IPS-NIHi7 (cell line): Measurements from ENCODE around the gene VIPR1.

Source experiments
- DNase-seq: peaks from one replicate; pipeline ENCODE4 v3.0.0; 2012; ENCODE audit warnings: mixed read lengths; ENCODE audit errors: extremely low spot score

The VIPR1 gene

DNA sequence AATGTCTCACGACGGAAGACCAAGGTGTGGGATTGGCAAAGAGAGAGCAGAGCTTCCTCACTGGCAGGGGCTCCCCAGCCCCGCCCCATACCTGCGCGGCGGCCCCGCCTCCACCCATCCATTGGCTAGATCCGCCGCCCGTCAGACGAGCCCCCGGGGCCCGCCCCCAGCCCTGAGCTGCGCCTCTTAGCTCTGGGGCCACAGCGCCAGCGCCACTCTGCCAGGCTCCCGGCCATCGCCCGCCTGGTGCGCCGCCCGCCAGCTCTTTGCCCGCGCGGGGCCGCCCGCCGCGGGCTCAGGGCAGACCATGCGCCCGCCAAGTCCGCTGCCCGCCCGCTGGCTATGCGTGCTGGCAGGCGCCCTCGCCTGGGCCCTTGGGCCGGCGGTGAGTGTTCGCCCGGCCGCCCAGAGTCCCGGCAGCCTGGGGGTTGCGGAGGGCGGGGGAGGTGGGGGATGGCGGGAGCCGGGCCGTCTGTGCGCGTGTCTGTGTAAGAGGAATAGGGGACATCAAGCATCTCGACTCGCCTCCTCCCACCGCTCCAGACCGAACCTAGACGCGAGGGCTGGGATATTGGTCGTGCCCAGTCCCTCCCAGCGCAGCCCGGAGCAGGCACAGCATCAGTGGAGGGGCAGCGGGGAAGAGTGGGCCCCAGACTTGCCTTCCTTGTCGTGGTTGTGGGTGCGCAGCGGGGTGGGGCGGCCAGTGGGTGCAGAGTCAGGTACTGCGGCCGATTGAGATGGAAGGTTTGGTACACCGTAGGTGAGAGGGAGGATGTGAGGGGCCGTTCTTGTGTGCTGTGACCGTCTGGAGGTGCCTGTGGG, at the start of gene VIPR1:
TSS of gene VIPR1 (plus strand) at position 215 of the 822 bp plus-strand sequence. CDS start at position 308, 93 bp downstream.
- peak; percentile 98 for DNase-seq

- DNase-seq: no peak
Measured at GRCh38 chr3:42456211-42456610, 46.2 kb upstream of the VIPR1 start.

- no peak for DNase-seq
Measured at GRCh38 chr3:42459151-42459550, 43.3 kb upstream of the VIPR1 start.

- no peak for DNase-seq
Measured at GRCh38 chr3:42461762-42462161, 40.7 kb upstream of the VIPR1 start.

GRCh38 chr3:42463093-42463492, 39.4 kb upstream of the VIPR1 start:
- DNase-seq: no peak

DNA sequence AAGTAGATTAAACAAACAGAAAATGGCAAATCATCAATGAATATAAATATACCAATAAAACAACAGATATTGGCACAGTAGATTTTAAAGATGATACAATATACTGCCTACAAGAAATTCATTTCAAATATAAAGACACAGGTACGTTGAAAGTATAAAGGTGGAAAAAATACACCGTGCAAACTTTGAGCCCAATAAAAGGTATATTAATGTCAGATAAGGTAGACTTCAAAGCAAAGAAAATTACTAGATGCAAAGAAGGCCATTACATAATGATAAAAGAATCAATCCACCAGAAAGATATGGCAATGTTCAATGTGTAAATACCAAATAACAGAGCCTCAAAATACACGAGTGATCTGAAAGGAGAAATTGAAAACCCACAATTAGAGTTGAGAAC, 34.3 kb upstream of the VIPR1 start:
- DNase-seq: no peak

GRCh38 chr3:42472555-42472954, 29.9 kb upstream of the VIPR1 start:
- DNase-seq: no peak

- no peak for DNase-seq
Measured at GRCh38 chr3:42473083-42473932, 29.1 kb upstream of the VIPR1 start.

- DNase-seq: no peak
Measured at GRCh38 chr3:42476225-42477125, 26.0 kb upstream of the VIPR1 start.

DNA sequence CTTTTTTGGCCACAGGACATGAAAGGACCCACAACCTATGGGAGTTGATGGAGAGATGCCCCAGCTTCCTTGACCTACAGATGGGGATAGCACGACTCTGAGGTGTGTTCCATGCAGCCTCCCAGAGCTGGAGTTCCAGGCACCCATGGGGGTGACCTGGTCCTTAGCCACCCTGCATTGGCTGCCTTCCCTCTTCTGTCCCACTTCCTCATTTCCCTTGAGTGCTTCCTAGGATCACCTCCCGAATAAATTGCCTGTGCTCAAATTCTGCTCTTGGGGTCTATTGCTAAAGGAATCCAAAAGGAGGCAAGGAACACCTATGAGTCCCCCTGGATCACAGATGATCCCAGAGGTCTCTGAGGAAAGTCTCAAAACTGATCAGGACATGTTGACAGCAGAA, 24.7 kb upstream of the VIPR1 start:
- DNase-seq: no peak

GRCh38 chr3:42478830-42479229, 23.6 kb upstream of the VIPR1 start:
- no peak for DNase-seq

DNA sequence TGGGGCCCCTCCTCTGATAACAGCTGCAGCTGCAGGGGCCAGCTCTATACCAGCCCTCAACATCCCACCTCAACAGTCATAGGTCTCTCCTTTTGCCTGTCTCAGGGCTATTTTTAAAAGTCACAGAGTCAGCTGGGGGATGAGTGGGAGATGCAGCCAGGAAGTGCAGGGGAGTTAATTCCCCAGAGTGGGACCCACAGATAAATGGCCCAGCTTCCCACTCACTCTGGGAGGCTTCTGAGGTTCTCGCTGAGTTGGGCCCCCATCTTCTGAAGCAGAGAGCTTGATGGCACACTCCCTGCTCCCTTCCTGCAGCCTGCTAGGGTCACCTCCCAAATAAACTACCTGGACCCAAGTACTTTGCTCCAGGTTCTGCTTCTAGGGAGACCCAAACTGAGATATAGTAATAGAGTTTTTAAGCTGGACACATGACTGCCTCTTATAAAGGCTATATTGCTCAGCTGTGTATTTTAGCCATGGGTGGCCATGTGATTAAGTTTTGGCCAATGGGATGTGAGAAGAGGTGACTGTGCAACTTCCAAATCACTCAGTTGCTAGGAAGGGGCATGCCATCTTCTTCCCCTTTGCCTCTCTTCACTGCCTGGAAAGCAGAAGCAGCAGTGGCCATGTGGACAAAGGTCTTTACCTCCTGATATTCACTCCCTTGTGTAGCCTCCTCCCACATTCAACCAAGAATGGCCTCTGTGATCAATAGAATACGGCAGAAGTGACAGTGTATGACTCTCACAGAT, 15.5 kb upstream of the VIPR1 start:
- no peak for DNase-seq

DNA sequence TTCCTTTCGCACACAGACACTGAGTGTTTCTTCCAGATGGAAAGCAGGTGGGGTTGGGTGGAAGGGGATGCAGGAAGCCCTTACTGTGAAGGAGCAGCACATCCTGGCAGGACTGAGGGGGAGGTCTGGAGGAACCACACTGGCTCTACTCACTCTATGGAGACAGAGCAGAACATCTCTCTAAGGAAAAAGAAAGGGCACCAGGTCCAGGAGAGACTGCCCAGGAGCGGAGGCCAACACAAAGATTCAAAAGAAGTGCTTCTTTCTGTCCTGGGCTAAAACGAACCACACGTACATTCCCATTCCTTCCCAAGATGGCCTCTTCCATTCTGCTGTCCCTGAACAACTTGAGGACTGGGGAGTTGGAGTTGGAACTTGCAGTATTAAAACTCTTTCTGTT, 13.8 kb upstream of the VIPR1 start:
- DNase-seq: no peak

GRCh38 chr3:42489116-42489936, 13.1 kb upstream of the VIPR1 start:
- DNase-seq: no peak

- DNase-seq: no peak
Measured at GRCh38 chr3:42489937-42490227, 12.6 kb upstream of the VIPR1 start.

DNA sequence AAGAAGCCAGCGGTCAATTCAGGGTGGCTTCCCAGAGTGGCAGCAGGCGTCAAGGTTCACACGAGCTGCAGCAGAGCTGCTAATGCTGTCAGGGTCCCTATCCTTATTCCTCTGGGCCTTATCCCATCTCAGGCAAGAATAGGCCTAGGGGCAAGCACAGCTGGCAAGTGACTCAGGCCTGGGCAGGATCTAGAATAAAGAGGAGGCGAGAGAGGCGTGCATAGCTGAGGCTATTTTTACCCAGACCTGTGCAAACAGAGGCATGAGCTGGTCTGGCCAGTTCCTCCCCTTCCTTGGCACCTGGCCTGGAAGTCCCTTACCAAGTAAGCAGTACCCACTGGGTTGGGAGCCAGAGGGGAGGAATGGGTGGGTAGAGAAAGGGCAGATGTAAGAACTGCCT, 12.2 kb upstream of the VIPR1 start:
- no peak for DNase-seq

DNA sequence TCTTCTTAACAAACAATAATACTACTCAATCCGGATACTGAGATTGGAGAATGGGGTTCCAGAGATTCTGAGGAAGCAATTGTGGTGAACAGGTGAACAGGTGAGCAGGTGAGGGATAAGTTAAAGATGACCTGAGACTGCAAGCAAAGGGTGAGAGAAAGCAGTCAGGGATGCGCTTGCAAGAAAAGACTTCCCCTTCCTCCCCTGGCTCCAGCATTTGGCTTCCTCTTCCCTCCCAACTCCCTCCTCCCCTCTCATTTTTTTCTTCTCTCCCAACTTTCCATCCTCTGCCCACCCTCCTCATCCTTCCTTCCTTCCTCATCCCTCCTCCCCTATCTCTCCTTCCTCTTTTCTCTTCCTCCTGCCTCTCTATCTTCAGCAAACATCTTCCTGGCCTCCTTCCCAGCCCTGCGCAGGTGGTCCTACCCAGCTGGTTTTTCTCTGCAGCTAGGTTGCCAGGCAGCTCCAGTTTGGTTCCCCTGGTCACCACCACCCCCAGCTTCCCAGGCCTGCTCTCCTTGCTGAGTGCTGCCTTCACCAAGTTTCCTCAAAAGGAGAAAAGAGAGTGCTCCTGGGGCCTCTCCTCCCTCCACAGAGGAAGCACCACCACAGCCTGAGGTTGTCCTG, 10.4 kb upstream of the VIPR1 start:
- DNase-seq: no peak

DNA sequence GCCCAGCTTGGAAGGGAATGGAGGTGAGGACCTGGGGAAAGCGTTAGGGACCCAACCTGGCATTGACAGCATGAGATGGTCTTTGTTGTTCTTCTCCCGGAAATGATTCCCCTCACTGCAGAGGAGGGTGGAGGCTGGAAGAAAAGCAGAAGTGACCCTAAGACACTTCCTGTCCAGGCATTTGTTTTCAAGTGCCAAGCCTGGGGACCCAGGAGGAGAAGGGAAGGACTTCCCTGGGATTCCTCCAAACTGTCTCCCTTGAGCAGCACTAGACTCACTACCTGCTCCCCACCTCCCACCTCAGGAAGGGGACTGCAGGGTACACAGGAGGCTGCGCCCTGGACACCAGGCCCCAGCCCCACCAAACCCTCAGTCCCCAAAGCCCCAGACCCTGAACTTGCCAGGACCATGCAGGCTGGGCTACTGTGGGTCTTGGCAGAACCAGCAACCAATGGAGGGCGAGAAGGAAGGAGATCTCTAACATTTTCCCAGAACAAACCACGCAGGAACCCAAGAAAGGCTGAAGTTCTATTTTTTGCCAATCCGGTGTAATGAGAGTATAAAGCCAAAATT, 9.8 kb upstream of the VIPR1 start:
- DNase-seq: no peak

DNA sequence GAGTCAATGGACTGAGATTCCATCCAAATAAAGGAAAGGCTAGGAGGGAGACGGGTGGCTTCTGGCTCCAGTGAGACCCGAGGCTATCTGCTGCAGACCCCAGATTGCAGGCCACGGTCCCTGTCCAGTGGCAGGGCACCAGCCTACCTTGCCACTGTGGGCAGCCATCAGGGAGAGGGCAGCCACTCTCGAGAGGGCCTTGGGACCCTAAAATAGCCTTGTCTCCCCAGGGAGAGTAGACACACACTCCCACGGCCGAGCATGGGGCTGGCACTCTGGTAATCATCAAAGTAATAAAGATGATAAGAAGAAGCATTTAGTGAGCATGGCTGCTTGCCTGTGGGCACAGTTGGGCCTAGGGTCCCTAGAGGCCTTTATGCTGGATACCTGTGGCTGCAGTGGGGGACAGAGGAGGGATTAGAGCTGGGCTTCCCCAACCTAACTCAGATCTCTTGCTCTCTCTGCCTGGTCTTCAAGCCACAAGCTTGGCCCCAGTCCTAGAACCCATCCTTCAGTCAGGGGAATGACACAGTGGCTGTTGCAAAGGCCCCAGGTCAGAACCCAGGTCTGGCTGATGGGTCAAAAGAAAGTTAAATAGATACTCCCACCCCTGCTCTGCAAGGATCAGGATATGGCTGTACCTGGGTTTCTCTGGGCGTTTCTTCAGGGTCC, 9.2 kb upstream of the VIPR1 start:
- no peak for DNase-seq
